ENCODE results near the gene CRACDL.

DNA sequence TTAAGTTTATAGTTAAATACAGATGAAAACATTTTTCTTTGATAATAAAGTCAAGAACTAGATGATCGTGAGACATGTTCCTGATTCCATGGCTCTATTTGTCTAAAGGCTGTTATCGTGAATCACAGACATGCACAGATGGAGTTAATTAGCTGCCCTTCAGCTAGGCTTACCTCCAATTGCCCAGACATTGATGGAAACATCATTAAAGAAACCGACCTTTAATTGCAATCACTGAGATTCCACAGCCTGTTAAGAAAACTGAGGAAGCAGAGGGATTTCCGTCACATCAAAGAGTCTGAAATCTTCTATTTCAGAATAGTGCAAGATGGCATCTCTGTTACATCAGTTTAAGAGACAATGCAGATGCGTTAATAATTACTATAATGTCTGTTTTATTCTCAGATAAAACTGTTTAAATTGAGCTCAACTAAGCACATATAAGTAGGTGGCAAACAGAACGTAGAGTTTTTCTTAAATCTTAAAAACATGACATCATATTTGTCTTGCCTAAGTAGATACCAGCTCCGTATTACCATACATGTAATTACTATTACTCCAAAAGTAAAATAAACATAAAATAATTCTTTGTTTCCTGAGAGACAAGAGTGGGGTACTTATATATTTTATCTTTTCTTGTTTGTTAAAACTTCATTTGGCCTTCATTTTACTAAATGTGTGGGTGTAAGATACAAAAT lies 23.9 kb upstream of the CRACDL start:
- TF ChIP-seq, protein P1, sequence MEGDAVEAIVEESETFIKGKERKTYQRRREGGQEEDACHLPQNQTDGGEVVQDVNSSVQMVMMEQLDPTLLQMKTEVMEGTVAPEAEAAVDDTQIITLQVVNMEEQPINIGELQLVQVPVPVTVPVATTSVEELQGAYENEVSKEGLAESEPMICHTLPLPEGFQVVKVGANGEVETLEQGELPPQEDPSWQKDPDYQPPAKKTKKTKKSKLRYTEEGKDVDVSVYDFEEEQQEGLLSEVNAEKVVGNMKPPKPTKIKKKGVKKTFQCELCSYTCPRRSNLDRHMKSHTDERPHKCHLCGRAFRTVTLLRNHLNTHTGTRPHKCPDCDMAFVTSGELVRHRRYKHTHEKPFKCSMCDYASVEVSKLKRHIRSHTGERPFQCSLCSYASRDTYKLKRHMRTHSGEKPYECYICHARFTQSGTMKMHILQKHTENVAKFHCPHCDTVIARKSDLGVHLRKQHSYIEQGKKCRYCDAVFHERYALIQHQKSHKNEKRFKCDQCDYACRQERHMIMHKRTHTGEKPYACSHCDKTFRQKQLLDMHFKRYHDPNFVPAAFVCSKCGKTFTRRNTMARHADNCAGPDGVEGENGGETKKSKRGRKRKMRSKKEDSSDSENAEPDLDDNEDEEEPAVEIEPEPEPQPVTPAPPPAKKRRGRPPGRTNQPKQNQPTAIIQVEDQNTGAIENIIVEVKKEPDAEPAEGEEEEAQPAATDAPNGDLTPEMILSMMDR (IDR thresholded peaks at IDR 0.05): no peak
- TF ChIP-seq POLR2AphosphoS5 (IDR thresholded peaks at IDR 0.05): no peak
